GM23338 (cell line): ENCODE measurements around the gene HAUS5. TPM values are rescaled to one million over a fixed set of nuclear protein-coding genes. Genes with fewer than 3 reads are reported as not detected.

Source experiments
- CREB1 ChIP-seq: fragments of 250-450 bp; sonication (Bioruptor Pico); IDR thresholded peaks from 2 replicates; pipeline ENCODE4 v1.5.0; 2020; ENCODE audit warnings: low read depth, mild to moderate bottlenecking, moderate library complexity
- EZH2phosphoT487 ChIP-seq: fragments of 200-600 bp; sonication (generic); IDR thresholded peaks from one replicate; pipeline ENCODE4 v1.8.1; 2018; ENCODE audit warnings: antibody characterized with exemption; ENCODE audit not compliant: unreplicated experiment
- NANOG ChIP-seq: IDR thresholded peaks from 2 replicates; pipeline ENCODE4 v1.6.1; 2016; ENCODE audit warnings: antibody characterized with exemption, borderline replicate concordance
- STAT1 ChIP-seq: IDR thresholded peaks from one replicate; pipeline ENCODE4 v1.6.1; 2016; ENCODE audit warnings: antibody characterized with exemption; ENCODE audit not compliant: unreplicated experiment
- polyA plus RNA-seq: library from polyadenylated mRNA; unstranded; fragments of >200 nt; fragmentation: Nextera tagmentation; extraction: Ambion mirVana; gene quantifications from 2 replicates; pipeline ENCODE4 v1.2.1, GENCODE V29; 2016
- total RNA-seq: library from RNA; depleted of rRNA; stranded (reverse); fragments of >200 nt; shearing (Covaris generic); gene quantifications from 2 replicates; pipeline ENCODE4 v1.2.3, GENCODE V29; 2014
- TF ChIP-seq, protein P1 (sequence below): fragments of 250-450 bp; sonication (Bioruptor Pico); IDR thresholded peaks from 2 replicates; pipeline ENCODE4 v1.5.0; 2020; ENCODE audit warnings: mild to moderate bottlenecking, moderate library complexity
- TF ChIP-seq, protein P2 (sequence below): IDR thresholded peaks from one replicate; pipeline ENCODE4 v1.6.1; 2018; ENCODE audit warnings: antibody characterized with exemption; ENCODE audit not compliant: unreplicated experiment

Gene HAUS5
- total and polyA plus RNA-seq, 2 experiments from 2014 or later, result 21.9 to 23.2 TPM

DNA sequence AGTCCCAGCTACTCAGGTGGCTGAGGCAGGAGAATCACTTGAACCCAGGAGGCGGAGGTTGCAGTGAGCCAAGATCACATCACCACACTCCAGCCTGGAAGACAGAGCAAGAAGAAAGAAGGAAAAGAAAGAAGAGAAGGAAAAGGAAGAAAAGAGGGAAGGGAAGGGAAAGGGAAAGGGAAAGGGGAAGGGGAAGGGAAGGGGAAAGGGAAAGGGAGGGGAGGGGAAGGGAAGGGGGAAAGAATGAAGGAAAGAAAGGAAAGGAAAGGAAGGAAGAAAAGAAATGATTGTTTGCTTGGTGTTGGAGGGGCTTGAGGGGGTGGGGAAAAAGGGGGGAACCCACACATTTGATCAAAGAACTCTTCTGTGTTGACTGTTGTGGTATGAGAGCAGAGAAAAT lies 16.6 kb upstream of the HAUS5 start (continued):
- TF ChIP-seq, protein P1, sequence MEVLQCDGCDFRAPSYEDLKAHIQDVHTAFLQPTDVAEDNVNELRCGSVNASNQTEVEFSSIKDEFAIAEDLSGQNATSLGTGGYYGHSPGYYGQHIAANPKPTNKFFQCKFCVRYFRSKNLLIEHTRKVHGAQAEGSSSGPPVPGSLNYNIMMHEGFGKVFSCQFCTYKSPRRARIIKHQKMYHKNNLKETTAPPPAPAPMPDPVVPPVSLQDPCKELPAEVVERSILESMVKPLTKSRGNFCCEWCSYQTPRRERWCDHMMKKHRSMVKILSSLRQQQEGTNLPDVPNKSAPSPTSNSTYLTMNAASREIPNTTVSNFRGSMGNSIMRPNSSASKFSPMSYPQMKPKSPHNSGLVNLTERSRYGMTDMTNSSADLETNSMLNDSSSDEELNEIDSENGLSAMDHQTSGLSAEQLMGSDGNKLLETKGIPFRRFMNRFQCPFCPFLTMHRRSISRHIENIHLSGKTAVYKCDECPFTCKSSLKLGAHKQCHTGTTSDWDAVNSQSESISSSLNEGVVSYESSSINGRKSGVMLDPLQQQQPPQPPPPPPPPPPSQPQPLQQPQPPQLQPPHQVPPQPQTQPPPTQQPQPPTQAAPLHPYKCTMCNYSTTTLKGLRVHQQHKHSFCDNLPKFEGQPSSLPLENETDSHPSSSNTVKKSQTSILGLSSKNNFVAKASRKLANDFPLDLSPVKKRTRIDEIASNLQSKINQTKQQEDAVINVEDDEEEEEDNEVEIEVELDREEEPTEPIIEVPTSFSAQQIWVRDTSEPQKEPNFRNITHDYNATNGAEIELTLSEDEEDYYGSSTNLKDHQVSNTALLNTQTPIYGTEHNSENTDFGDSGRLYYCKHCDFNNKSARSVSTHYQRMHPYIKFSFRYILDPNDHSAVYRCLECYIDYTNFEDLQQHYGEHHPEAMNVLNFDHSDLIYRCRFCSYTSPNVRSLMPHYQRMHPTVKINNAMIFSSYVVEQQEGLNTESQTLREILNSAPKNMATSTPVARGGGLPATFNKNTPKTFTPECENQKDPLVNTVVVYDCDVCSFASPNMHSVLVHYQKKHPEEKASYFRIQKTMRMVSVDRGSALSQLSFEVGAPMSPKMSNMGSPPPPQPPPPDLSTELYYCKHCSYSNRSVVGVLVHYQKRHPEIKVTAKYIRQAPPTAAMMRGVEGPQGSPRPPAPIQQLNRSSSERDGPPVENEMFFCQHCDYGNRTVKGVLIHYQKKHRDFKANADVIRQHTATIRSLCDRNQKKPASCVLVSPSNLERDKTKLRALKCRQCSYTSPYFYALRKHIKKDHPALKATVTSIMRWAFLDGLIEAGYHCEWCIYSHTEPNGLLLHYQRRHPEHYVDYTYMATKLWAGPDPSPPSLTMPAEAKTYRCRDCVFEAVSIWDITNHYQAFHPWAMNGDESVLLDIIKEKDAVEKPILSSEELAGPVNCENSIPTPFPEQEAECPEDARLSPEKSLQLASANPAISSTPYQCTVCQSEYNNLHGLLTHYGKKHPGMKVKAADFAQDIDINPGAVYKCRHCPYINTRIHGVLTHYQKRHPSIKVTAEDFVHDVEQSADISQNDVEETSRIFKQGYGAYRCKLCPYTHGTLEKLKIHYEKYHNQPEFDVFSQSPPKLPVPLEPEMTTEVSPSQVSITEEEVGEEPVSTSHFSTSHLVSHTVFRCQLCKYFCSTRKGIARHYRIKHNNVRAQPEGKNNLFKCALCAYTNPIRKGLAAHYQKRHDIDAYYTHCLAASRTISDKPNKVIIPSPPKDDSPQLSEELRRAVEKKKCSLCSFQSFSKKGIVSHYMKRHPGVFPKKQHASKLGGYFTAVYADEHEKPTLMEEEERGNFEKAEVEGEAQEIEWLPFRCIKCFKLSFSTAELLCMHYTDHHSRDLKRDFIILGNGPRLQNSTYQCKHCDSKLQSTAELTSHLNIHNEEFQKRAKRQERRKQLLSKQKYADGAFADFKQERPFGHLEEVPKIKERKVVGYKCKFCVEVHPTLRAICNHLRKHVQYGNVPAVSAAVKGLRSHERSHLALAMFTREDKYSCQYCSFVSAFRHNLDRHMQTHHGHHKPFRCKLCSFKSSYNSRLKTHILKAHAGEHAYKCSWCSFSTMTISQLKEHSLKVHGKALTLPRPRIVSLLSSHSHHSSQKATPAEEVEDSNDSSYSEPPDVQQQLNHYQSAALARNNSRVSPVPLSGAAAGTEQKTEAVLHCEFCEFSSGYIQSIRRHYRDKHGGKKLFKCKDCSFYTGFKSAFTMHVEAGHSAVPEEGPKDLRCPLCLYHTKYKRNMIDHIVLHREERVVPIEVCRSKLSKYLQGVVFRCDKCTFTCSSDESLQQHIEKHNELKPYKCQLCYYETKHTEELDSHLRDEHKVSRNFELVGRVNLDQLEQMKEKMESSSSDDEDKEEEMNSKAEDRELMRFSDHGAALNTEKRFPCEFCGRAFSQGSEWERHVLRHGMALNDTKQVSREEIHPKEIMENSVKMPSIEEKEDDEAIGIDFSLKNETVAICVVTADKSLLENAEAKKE (CRISPR knock-in tag), result no peak
- no peak for TF ChIP-seq EZH2phosphoT487
- TF ChIP-seq, protein P2, sequence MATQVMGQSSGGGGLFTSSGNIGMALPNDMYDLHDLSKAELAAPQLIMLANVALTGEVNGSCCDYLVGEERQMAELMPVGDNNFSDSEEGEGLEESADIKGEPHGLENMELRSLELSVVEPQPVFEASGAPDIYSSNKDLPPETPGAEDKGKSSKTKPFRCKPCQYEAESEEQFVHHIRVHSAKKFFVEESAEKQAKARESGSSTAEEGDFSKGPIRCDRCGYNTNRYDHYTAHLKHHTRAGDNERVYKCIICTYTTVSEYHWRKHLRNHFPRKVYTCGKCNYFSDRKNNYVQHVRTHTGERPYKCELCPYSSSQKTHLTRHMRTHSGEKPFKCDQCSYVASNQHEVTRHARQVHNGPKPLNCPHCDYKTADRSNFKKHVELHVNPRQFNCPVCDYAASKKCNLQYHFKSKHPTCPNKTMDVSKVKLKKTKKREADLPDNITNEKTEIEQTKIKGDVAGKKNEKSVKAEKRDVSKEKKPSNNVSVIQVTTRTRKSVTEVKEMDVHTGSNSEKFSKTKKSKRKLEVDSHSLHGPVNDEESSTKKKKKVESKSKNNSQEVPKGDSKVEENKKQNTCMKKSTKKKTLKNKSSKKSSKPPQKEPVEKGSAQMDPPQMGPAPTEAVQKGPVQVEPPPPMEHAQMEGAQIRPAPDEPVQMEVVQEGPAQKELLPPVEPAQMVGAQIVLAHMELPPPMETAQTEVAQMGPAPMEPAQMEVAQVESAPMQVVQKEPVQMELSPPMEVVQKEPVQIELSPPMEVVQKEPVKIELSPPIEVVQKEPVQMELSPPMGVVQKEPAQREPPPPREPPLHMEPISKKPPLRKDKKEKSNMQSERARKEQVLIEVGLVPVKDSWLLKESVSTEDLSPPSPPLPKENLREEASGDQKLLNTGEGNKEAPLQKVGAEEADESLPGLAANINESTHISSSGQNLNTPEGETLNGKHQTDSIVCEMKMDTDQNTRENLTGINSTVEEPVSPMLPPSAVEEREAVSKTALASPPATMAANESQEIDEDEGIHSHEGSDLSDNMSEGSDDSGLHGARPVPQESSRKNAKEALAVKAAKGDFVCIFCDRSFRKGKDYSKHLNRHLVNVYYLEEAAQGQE, result no peak
- no peak for TF ChIP-seq CREB1 (CRISPR knock-in tag)
- no peak for TF ChIP-seq NANOG
- no peak for TF ChIP-seq STAT1
